HepG2 (cell line): ENCODE measurements around the gene FGFR2. TPM values are rescaled to one million over a fixed set of nuclear protein-coding genes. Genes with fewer than 3 reads are reported as not detected.

Experiments
- ATAC-seq: fragments of 200-7000 bp; cut with Tn5 transposase; 3 replicates; pipeline ENCODE4 v1.9.1; 2020; ENCODE audit warnings: mild to moderate bottlenecking, moderate library complexity
- BruUV-seq: library from RNA; stranded (reverse); fragments of 400-500 nt; replicated peaks from 2 replicates; lab custom pipeline; 2021; lab: Mats Ljungman, UMichigan
- CTCF ChIA-PET: fragments of 300-600 bp; formaldehyde crosslinking; extraction: SDS; loops from one replicate; lab custom pipeline; 2021; ENCODE audit warnings: low total read pairs, inconsistent platforms, low intra/inter-chr PET ratio; lab: Yijun Ruan, JAX
- POLR2A ChIA-PET: fragments of 350-600 bp; sonication (Branson Sonifier 250); formaldehyde crosslinking; loops from one replicate; lab custom pipeline; 2020; ENCODE audit warnings: antibody characterized with exemption, inconsistent platforms; lab: Yijun Ruan, JAX
- DNase-seq: peaks from one replicate; pipeline ENCODE4 v3.0.0-alpha.2; 2015; ENCODE audit warnings: low spot score
- FAIRE-seq: peaks from 3 replicates; lab custom pipeline; 2011; peaks lifted over from hg19 to GRCh38; lab: Jason Lieb, UNC
- H2AFZ ChIP-seq: one replicate; pipeline ENCODE4 v1.6.1; 2011; ENCODE audit warnings: low read length, inconsistent platforms
- H3K27ac ChIP-seq: fragments of 300-600 bp; 3 replicates; pipeline ENCODE4 v1.8.0; 2011; ENCODE audit warnings: mixed run types, mild to moderate bottlenecking, mixed read lengths, low read length, inconsistent platforms; ENCODE audit not compliant: insufficient read depth; ENCODE audit errors: extremely low read length
- H3K27me3 ChIP-seq, 2 experiments: fragments of 200-600 bp in 1 of 2; 2 replicates in 1 of 2; 3 replicates in 1 of 2; pipeline versions ENCODE4 v1.6.0 to v1.8.0; 2011; ENCODE audit warnings: low read length in 2 of 2, mild to moderate bottlenecking in 2 of 2, moderate library complexity in 2 of 2, inconsistent platforms in 1 of 2; ENCODE audit not compliant: insufficient read depth in 2 of 2, control insufficient read depth in 1 of 2
- H3K36me3 ChIP-seq, 2 experiments: fragments of 200-600 bp in 1 of 2; replicated peaks in 1 of 2; 2 replicates in 1 of 2; 3 replicates in 1 of 2; pipeline versions ENCODE4 v1.5.1 to v1.8.0; 2011; ENCODE audit warnings: low read length in 2 of 2, inconsistent platforms in 1 of 2; ENCODE audit not compliant: insufficient read depth in 2 of 2, control insufficient read depth in 1 of 2
- H3K4me1 ChIP-seq: 2 replicates; pipeline ENCODE4 v1.5.1; 2012; ENCODE audit warnings: low read length, inconsistent platforms; ENCODE audit not compliant: insufficient read depth
- H3K4me2 ChIP-seq: 2 replicates; pipeline ENCODE4 v1.6.0; 2011; ENCODE audit warnings: low read depth, low read length, inconsistent platforms
- H3K4me3 ChIP-seq, 3 experiments: fragments of 200-600 bp in 1 of 3; sonication (generic), shearing (Covaris generic) in 1 of 3; replicated peaks in 1 of 3; 2 replicates each; pipeline ENCODE4 v1.5.1; 2011 to 2016; ENCODE audit warnings: low read length in 3 of 3, inconsistent platforms in 2 of 3, low read depth in 2 of 3, mild to moderate bottlenecking in 2 of 3, control low read depth in 1 of 3, mixed read lengths in 1 of 3; ENCODE audit not compliant: insufficient read depth in 1 of 3
- H3K79me2 ChIP-seq: one replicate; pipeline ENCODE4 v1.6.1; 2011; ENCODE audit warnings: low read length, inconsistent platforms; ENCODE audit not compliant: insufficient read depth
- H3K9ac ChIP-seq: 2 replicates; pipeline ENCODE4 v1.6.0; 2011; ENCODE audit warnings: mild to moderate bottlenecking, low read depth, low read length, inconsistent platforms; ENCODE audit not compliant: insufficient read depth
- H3K9me3 ChIP-seq: 2 replicates; pipeline ENCODE4 v1.5.1; 2012; ENCODE audit warnings: mild to moderate bottlenecking, low read length
- H4K20me1 ChIP-seq: 2 replicates; pipeline ENCODE4 v1.6.0; 2011; ENCODE audit warnings: inconsistent platforms, mild to moderate bottlenecking, low read length, moderate library complexity; ENCODE audit not compliant: insufficient read depth
- FOXM1 ChIP-seq: sonication (generic); formaldehyde crosslinking; IDR thresholded peaks from 2 replicates; pipeline ENCODE4 v1.5.0; 2020; ENCODE audit warnings: missing genetic modification reagents
- HDAC2 ChIP-seq: sonication (generic); formaldehyde crosslinking; IDR thresholded peaks from 2 replicates; pipeline ENCODE4 v1.4.0; 2020; ENCODE audit warnings: missing genetic modification reagents
- HOXA3 ChIP-seq: sonication (generic); formaldehyde crosslinking; IDR thresholded peaks from 2 replicates; pipeline ENCODE4 v1.5.0; 2020; ENCODE audit warnings: missing genetic modification reagents
- KDM1A ChIP-seq: IDR thresholded peaks from 2 replicates; pipeline ENCODE4 v1.6.1; 2016; ENCODE audit warnings: missing compliant biosample characterization
- MIXL1 ChIP-seq: IDR thresholded peaks from 2 replicates; pipeline ENCODE4 v1.6.1; 2016
- NR2F1 ChIP-seq, 2 experiments: fragments of 450-650 bp in 1 of 2; formaldehyde crosslinking in 1 of 2; IDR thresholded peaks; 2 replicates each; pipeline versions ENCODE4 v1.5.0 to v1.6.1; 2016 to 2020; ENCODE audit warnings: mild to moderate bottlenecking in 1 of 2, missing compliant biosample characterization in 1 of 2, missing genetic modification reagents in 1 of 2, moderate library complexity in 1 of 2
- TAF1 ChIP-seq: sonication (generic); formaldehyde crosslinking; IDR thresholded peaks from 2 replicates; pipeline ENCODE4 v1.4.0; 2020; ENCODE audit warnings: missing genetic modification reagents
- ZEB1 ChIP-seq: IDR thresholded peaks from 2 replicates; pipeline ENCODE4 v1.6.1; 2012; ENCODE audit warnings: mild to moderate bottlenecking, low read depth, inconsistent platforms; ENCODE audit not compliant: insufficient replicate concordance
- ZNF607 ChIP-seq: sonication (generic); formaldehyde crosslinking; IDR thresholded peaks from 2 replicates; pipeline ENCODE4 v1.5.1; 2020; ENCODE audit warnings: missing genetic modification reagents, mild to moderate bottlenecking, borderline replicate concordance
- ZSCAN30 ChIP-seq: sonication (generic); formaldehyde crosslinking; IDR thresholded peaks from 2 replicates; pipeline ENCODE4 v1.5.0; 2020; ENCODE audit warnings: mild to moderate bottlenecking, missing genetic modification reagents
- WGBS: methylation state at CpG from one replicate; pipeline ENCODE4 v1.1.6; 2017; ENCODE audit warnings: low lambda C conversion rate; 5-methylcytosine and 5-hydroxymethylcytosine counted together
- in situ Hi-C: cut with HindIII; loops from 2 replicates; pipeline ENCODE4 v1.10.0; 2017; ENCODE audit warnings: low pct_unique_long_range_greater_than_20kb; ENCODE audit not compliant: extremely low pct_ligation_motif_present
- intact Hi-C: fragments of 100-400 bp; cut with micrococcal nuclease; formaldehyde crosslinking; loops from one replicate; pipeline ENCODE4 v1.10.0; 2022; ENCODE audit not compliant: unreplicated experiment
- polyA plus RNA-seq, 8 experiments: library from polyadenylated mRNA; depleted of rRNA in 3 of 8; stranded (reverse) in 7 of 8; unstranded in 1 of 8; fragments of >200 nt; fragmentation: Illumina TruSeq in 4 of 8; extraction: Trizol in 4 of 8; gene quantifications; 2 replicates each; pipeline versions ENCODE4 v1.2.1 to v1.2.3, GENCODE V29; 2011 to 2016; ENCODE audit warnings: low read depth in 4 of 8, missing spikeins in 1 of 8, mixed read lengths in 1 of 8; ENCODE audit not compliant: insufficient read depth in 1 of 8
- total RNA-seq, 5 experiments: library from RNA; depleted of rRNA; stranded (reverse); fragments of >200 nt; fragmentation: Illumina TruSeq; extraction: Trizol; gene quantifications; 2 replicates each; pipeline ENCODE4 v1.2.3, GENCODE V29; 2016; ENCODE audit warnings: low read depth in 1 of 5
- TF ChIP-seq, protein P1 (sequence below): sonication (generic); formaldehyde crosslinking; IDR thresholded peaks from 2 replicates; pipeline ENCODE4 v1.8.1; 2023; ENCODE audit warnings: missing genetic modification reagents, mild to moderate bottlenecking, borderline replicate concordance
- TF ChIP-seq, protein P2 (sequence below): sonication (generic); formaldehyde crosslinking; IDR thresholded peaks from 2 replicates; pipeline ENCODE4 v1.4.0; 2020; ENCODE audit warnings: missing genetic modification reagents, borderline replicate concordance

The FGFR2 gene
- total and polyA plus RNA-seq, 2 of the 13 experiments (the other 11 are each of a cell fraction or from before 2014, with no cell fraction given): 1.6 to 2.6 TPM

DNA sequence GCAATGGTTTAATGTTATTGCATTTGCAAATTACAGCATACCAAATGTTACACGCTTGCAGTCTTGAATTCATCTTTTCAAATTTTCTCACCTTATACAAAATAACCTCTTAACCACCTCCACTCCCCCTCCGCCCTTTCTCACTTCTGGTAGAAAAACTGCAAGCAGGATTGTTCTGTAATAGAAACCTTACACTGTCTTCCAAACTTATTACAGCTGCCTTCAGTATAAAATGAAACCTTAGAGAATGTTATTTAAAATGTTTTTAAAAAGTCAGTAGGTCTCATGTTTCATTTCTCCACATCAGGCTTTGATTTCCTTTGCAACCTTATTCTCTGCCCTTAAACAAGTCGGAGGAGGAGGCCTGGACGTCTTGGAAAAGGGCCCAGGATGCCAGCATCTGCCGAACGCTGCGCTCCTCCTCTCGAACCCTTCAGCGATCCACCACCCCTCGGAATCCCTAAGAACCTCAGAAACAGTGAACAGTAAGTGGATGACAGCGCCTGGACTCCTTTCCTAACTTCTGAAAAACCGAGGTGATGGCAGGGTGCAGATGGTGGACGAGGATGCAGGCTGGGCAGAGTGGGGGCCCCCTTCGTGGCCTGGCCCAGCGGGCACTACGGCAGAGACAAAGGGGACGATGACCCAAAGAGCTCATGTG is 74.0 kb downstream of the FGFR2 start (continued):
- 0 out of 4 replicates have a peak, but pooled peaks of 1 of the 2 experiments have one; percentile 3 for TF ChIP-seq NR2F1 (CRISPR knock-in tag; IDR thresholded peaks at IDR 0.05)

DNA sequence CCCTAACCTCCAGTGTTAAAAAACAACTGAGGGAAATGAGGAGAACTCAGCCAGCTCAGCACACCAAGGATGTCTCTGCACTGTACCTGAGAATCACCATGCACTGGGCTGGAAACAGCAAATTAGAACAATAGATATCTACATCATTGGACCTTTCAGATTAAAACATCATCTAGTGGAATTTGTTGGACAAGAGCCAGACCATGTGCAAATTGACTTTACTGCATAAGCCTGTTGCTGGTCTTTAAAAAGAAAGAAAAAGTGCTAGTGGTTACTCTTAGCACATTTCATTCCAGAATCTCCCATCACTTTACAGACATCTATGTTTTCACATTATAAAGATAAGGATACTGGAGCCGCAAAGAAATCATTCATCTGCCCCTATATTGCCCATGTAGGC is 75.4 kb downstream of the FGFR2 start:
- ATAC-seq (no peak), DNase-seq (no peak), FAIRE-seq (peak; percentile 59)
- intact Hi-C loops: loop anchor here (1.0 to 2.0 kb wide), 2 partner anchors 8 to 74 kb away; no protein-coding TSS in a partner anchor
- 46% methylated on average over 1 of the region's 1 CpG for WGBS
- no peaks in the 10 kb centered on the region for H3K27me3 ChIP-seq
- ChIA-PET CTCF (no interaction called here), POLR2A (interaction anchor here (1.6 kb wide), 1 partner anchor 10 kb away, joined by 8 read pairs; no protein-coding TSS in a partner anchor)
- H3K9me3 ChIP-seq: no peaks in the 10 kb centered on the region
- peak overlapping the region; percentile 91 for H3K4me2 ChIP-seq
- H3K4me1 ChIP-seq: peaks cover 58% of the 10 kb centered on the region
- in situ Hi-C loops: no loop called here
- no peaks in the 10 kb centered on the region for H4K20me1 ChIP-seq
- TF ChIP-seq HDAC2 (CRISPR knock-in tag): no peak
- no peak for TF ChIP-seq FOXM1 (CRISPR knock-in tag)
- TF ChIP-seq ZSCAN30 (CRISPR knock-in tag): no peak
- no peak for TF ChIP-seq MIXL1 (CRISPR knock-in tag)
- TF ChIP-seq, protein P1, sequence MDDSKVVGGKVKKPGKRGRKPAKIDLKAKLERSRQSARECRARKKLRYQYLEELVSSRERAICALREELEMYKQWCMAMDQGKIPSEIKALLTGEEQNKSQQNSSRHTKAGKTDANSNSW (CRISPR knock-in tag): no peak
- TF ChIP-seq KDM1A: no peak
- TF ChIP-seq ZNF607 (CRISPR knock-in tag): no peak
- TF ChIP-seq, protein P2, sequence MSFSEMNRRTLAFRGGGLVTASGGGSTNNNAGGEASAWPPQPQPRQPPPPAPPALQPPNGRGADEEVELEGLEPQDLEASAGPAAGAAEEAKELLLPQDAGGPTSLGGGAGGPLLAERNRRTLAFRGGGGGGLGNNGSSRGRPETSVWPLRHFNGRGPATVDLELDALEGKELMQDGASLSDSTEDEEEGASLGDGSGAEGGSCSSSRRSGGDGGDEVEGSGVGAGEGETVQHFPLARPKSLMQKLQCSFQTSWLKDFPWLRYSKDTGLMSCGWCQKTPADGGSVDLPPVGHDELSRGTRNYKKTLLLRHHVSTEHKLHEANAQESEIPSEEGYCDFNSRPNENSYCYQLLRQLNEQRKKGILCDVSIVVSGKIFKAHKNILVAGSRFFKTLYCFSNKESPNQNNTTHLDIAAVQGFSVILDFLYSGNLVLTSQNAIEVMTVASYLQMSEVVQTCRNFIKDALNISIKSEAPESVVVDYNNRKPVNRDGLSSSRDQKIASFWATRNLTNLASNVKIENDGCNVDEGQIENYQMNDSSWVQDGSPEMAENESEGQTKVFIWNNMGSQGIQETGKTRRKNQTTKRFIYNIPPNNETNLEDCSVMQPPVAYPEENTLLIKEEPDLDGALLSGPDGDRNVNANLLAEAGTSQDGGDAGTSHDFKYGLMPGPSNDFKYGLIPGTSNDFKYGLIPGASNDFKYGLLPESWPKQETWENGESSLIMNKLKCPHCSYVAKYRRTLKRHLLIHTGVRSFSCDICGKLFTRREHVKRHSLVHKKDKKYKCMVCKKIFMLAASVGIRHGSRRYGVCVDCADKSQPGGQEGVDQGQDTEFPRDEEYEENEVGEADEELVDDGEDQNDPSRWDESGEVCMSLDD (CRISPR knock-in tag): no peak
- no peak for TF ChIP-seq ZEB1
- TF ChIP-seq TAF1: no peak
- no peak for TF ChIP-seq HOXA3 (CRISPR knock-in tag)
- no peak overlapping the region for H2AFZ ChIP-seq
- no peaks in the 10 kb centered on the region for H3K36me3 ChIP-seq
- peak overlapping the region in 1 of 3 experiments; percentile 56; a peak in 2 of 6 replicates for H3K4me3 ChIP-seq
- BruUV-seq: no TSS peak
- H3K27ac ChIP-seq: peak overlapping the region; percentile 83
- no peaks in the 10 kb centered on the region for H3K79me2 ChIP-seq
- peak overlapping the region; percentile 65 for H3K9ac ChIP-seq
